ENCODE data around the gene INSR. TPM values are rescaled to one million over a fixed set of nuclear protein-coding genes. Genes with fewer than 3 reads are reported as not detected.

Gene INSR
- total and polyA plus RNA-seq, 2 donors (not counting 3 experiments of a cell fraction or from before 2014, with no cell fraction given): 4.9 to 19.5 TPM

- no peak for FAIRE-seq
- H3K36me3 ChIP-seq (ENCODE audit: control insufficient read depth in 2 of 2, extremely low read depth in 1 of 2, insufficient read depth in 2 of 2, low read length in 2 of 2): no peaks in the 10 kb centered on the region
- ChIA-PET POLR2A (interaction anchor here (0.7 kb wide), 1 partner anchor 388 kb away, joined by 6 read pairs; no protein-coding TSS in a partner anchor), CTCF (interaction anchor here (1.6 kb wide), 1 partner anchor 18 kb away, joined by 3 read pairs; no protein-coding TSS in a partner anchor)
- no peaks in the 10 kb centered on the region for H3K9me3 ChIP-seq (replicated peaks; ENCODE audit: control insufficient read depth, insufficient read depth, low read length)
- intact Hi-C loops (cut with micrococcal nuclease): no loop called here
- no peaks in the 10 kb centered on the region for H3K9me1 ChIP-seq (replicated peaks; ENCODE audit: control insufficient read depth, extremely low read depth, insufficient read depth, low read length)
- H4K20me1 ChIP-seq (replicated peaks; ENCODE audit: control insufficient read depth, extremely low read depth, insufficient read depth, low read length): no peaks in the 10 kb centered on the region
- DNase-seq (ENCODE audit: low read depth, low spot score): no peak
- no peak overlapping the region for H3K9ac ChIP-seq (replicated peaks; ENCODE audit: extremely low read depth, insufficient read depth, low read length)
- H3K4me2 ChIP-seq (ENCODE audit: insufficient read depth, low read length): no peak overlapping the region
- H3K79me2 ChIP-seq (ENCODE audit: control insufficient read depth, insufficient read depth, low read length): no peaks in the 10 kb centered on the region
- no peak overlapping the region for H3K27ac ChIP-seq (ENCODE audit: insufficient read depth, low read depth, low read length)
- no peaks in the 10 kb centered on the region for H3K27me3 ChIP-seq (ENCODE audit: control insufficient read depth in 2 of 2, insufficient read depth in 2 of 2, low read length in 2 of 2)
- no peak for TF ChIP-seq POLR2AphosphoS5 (IDR thresholded peaks at IDR 0.05; ENCODE audit: insufficient read depth, low read depth, low read length)
- no peak for TF ChIP-seq POLR2A (IDR thresholded peaks at IDR 0.05; ENCODE audit: low read depth, low read length)
- TF ChIP-seq GATA2 (IDR thresholded peaks at IDR 0.05; ENCODE audit: insufficient read depth, insufficient read length, low read depth, low read length): no peak
- H3K4me1 ChIP-seq (ENCODE audit: control insufficient read depth, extremely low read depth, insufficient read depth, low read length): no peaks in the 10 kb centered on the region
- no peak overlapping the region for H2AFZ ChIP-seq (ENCODE audit: low read depth, low read length)
- no peak overlapping the region for H3K4me3 ChIP-seq (replicated peaks in 1 of 3; ENCODE audit: insufficient read depth in 1 of 3, low read depth in 1 of 3, low read length in 3 of 3)
- dilution Hi-C loops (cut with MboI; ENCODE audit: extremely low pct_ligation_motif_present, low sequenced_read_pairs): no loop called here
- no TSS peak for BruUV-seq (replicated peaks)
These were observed 30.7 kb downstream of the INSR start for GRCh38 chr19:7263521-7263920.

GRCh38 chr19:7263066-7263465, 31.1 kb downstream of the INSR start:
- Histone ChIP-seq H3K27me3 (ENCODE audit: control insufficient read depth in 2 of 2, insufficient read depth in 2 of 2, low read length in 2 of 2) (no peaks in the 10 kb centered on the region), H3K9me1 (replicated peaks; ENCODE audit: control insufficient read depth, extremely low read depth, insufficient read depth, low read length) (no peaks in the 10 kb centered on the region), H3K4me3 (replicated peaks in 1 of 3; ENCODE audit: insufficient read depth in 1 of 3, low read depth in 1 of 3, low read length in 3 of 3) (no peak overlapping the region), H4K20me1 (replicated peaks; ENCODE audit: control insufficient read depth, extremely low read depth, insufficient read depth, low read length) (no peaks in the 10 kb centered on the region), H3K4me1 (ENCODE audit: control insufficient read depth, extremely low read depth, insufficient read depth, low read length) (no peaks in the 10 kb centered on the region), H3K4me2 (ENCODE audit: insufficient read depth, low read length) (no peak overlapping the region), H3K9me3 (replicated peaks; ENCODE audit: control insufficient read depth, insufficient read depth, low read length) (no peaks in the 10 kb centered on the region), H3K27ac (ENCODE audit: insufficient read depth, low read depth, low read length) (no peak overlapping the region), H3K79me2 (ENCODE audit: control insufficient read depth, insufficient read depth, low read length) (no peaks in the 10 kb centered on the region), H3K36me3 (ENCODE audit: control insufficient read depth in 2 of 2, extremely low read depth in 1 of 2, insufficient read depth in 2 of 2, low read length in 2 of 2) (no peaks in the 10 kb centered on the region), H2AFZ (ENCODE audit: low read depth, low read length) (no peak overlapping the region), H3K9ac (replicated peaks; ENCODE audit: extremely low read depth, insufficient read depth, low read length) (no peak overlapping the region)
- ChIA-PET CTCF (no interaction called here), POLR2A (no interaction called here)
- FAIRE-seq: no peak
- TF ChIP-seq POLR2A (IDR thresholded peaks at IDR 0.05; ENCODE audit: low read depth, low read length) (no peak), EZH2 (IDR thresholded peaks at IDR 0.05; ENCODE audit: borderline replicate concordance, low read depth, low read length, severe bottlenecking) (no peak), JUN (IDR thresholded peaks at IDR 0.05; ENCODE audit: borderline replicate concordance, insufficient read depth, insufficient read length, low read depth) (no peak), CTCF (IDR thresholded peaks at IDR 0.05; ENCODE audit: extremely low read depth in 1 of 2, insufficient read depth in 1 of 2, low read depth in 1 of 2, low read length in 2 of 2) (no peak), GATA2 (IDR thresholded peaks at IDR 0.05; ENCODE audit: insufficient read depth, insufficient read length, low read depth, low read length) (no peak), POLR2AphosphoS5 (IDR thresholded peaks at IDR 0.05; ENCODE audit: insufficient read depth, low read depth, low read length) (no peak), MAX (IDR thresholded peaks at IDR 0.05; ENCODE audit: insufficient read depth, insufficient read length) (no peak), MYC (IDR thresholded peaks at IDR 0.05; ENCODE audit: low read depth, low read length) (no peak), FOS (IDR thresholded peaks at IDR 0.05; ENCODE audit: borderline replicate concordance, insufficient read depth, low read length) (no peak)
- dilution Hi-C loops (cut with MboI; ENCODE audit: extremely low pct_ligation_motif_present, low sequenced_read_pairs) (no loop called here), intact Hi-C loops (cut with micrococcal nuclease) (no loop called here)
- no TSS peak for BruUV-seq (replicated peaks)
- no peak for DNase-seq (ENCODE audit: low read depth, low spot score)

Measured in endothelial cell of umbilical vein (primary cell).